Activated CD4-positive, alpha-beta T cell treated with anti-CD3 and anti-CD28 coated beads for 4 hours (primary cell): Measurements from ENCODE around the gene STX16.
"Not testable (repeated sequence)": the region's sequence is repeated elsewhere in the genome, so short reads cannot be mapped to it uniquely, and the experiment has no call there.

Experiments used
- DNase-seq, 2 donors: peaks; one replicate each; pipeline ENCODE4 v3.0.0-alpha.2; 2020

Gene STX16

DNA sequence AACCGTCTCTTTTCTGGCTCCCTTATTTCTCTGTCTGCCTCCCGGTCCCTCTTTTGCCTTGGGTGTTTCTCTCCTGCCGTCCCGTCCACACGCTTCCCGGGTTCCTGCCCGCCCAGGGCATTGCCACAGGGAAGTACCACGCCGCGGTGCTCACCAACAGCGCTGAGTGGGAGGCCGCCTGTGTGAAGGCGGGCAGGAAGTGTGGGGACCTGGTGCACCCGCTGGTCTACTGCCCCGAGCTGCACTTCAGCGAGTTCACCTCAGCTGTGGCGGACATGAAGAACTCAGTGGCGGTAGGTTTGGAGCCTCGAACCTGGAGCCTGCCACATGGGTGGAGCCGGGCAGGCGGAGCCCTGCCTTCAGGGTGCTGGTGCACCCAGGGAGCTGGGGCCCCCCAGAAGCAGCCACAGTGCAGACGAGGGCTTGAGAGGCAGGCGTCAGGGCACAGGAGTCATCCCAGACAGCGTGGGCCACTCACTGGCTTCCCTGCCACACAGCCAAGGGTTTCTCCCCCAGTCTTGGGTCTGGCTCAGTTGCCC, 62.8 kb downstream of the STX16 start:
- no peak for DNase-seq

DNA sequence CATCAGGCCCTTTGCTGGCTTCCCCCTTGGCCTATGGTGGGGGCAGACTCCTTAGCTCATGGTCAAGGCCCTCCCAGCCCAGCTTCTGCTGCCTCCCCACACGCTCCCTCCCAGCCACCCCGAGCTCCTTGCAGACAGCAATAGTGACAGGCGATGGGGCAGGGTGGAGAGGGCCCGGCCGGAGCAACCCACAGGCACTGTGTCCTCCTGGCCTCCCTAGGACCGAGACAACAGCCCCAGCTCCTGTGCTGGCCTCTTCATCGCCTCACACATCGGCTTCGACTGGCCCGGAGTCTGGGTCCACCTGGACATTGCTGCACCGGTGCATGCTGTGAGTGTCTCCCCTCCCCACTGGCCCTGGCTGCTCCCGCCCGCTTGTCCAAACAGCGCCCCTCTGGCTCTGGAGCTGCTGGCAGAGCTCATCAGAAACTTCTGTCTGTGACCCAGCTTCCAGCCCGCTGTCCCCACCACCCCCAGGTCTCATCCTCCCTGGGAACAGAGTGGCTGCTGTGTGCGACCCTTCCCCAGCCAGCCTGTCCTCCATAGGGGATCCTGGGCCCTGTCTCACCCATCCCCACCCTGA, 63.3 kb downstream of the STX16 start:
- no peak for DNase-seq

DNA sequence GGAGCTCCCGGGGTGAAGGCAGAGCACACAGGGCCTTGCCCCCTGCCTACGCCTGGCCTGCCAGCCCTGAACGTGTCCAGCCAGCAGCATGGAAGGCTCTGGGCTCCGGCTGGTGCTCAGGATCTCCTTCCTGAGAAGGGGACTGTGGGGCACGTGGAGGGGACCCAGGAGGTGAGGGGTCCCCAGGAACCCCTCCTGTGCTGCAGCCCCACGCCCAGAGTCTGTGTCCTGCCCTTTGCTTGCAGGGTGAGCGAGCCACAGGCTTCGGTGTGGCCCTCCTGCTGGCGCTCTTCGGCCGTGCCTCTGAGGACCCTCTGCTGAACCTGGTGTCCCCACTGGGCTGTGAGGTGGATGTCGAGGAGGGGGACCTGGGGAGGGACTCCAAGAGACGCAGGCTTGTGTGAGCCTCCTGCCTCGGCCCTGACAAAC, 63.9 kb downstream of the STX16 start:
- DNase-seq, result no peak

DNA sequence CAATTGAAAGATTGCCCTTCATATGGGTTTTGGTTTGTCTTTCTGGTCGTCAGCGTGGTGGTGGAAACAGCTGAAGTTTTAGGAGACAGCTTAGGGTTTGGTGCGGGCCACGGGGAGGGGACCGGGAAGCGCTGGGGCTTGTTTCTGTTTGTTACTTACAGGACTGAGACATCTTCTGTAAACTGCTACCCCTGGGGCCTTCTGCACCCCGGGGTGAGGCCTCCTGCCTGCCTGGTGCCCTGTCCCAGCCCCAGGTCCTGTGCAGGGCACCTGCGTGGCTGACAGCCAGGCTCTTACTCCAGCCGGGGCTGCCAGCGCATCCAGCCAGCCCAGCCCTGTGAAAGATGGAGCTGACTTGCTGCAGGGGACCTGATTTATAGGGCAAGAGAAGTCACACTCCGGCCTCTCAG, 64.3 kb downstream of the STX16 start:
- no peak for DNase-seq

DNA sequence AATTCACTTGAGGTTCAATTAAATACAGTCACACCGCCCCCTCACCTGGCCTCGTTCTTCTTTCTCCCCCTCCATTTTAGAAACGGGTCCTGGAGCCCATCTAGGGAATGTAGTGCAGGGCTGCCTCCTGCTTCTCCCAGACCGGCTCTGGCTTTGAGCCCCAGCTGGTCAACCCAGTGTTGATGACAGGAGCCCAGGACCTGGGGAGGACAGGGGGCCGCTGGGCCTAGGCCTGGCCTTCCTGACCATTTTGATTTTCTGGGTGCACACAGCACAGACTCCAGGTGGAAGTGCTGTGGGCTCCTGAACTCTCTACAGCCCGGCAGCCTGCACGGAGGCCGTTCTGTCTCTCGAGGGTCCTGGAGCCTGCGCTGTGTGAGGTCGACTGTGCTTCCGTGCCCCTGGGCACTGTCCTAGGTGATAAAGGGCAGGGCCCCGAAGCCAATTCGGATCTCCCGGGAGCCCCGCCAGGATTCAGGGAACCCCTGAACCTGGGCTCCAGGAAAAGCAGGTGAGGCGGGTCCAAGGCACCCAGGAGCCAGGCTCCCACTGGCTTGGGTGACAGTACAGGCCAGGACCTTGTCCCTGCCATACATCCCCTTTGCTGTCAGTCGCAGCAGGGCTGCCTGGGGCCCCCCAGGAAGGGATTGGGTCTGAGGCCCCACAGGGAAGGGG, 64.9 kb downstream of the STX16 start:
- no peak for DNase-seq

DNA sequence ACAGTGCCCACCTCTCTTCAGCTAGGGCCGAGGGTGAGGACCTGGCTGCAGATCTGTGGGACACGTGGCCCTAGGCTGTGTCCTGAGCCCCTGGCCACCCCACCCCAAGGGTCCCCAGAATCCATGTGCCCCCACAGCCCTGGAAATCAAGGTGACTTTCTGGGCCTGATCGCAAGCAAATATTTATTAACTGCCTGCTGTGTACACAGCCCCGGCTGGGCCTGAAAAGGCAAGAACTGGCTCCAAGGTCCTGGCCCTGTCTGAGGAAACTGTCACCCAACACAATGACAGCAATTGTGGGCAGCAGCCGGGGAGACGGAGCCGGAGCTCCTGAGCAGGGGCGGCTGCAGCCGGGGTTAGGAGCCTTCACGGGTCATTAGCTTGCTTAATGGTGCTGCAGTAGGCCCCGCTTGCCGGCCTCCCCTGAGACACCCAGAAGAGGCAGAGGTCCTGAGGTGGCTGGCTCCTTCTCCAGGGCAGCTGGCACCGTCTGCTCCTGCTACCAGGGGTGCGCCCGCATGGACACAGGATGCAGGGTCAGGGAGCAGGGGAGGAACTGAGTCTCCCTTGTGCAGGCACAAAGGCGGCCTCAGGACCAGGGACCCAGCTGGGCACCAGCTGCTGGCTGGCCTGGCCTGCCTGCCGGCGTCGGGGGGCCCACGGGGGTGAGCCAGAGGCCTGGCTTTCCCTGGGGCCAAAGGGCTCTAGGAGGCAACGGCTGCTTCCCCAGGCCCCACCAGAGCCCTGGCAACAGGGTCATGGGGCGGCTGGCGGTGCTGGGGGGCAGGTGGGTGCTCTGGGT, 65.6 kb downstream of the STX16 start:
- no peak for DNase-seq

DNA sequence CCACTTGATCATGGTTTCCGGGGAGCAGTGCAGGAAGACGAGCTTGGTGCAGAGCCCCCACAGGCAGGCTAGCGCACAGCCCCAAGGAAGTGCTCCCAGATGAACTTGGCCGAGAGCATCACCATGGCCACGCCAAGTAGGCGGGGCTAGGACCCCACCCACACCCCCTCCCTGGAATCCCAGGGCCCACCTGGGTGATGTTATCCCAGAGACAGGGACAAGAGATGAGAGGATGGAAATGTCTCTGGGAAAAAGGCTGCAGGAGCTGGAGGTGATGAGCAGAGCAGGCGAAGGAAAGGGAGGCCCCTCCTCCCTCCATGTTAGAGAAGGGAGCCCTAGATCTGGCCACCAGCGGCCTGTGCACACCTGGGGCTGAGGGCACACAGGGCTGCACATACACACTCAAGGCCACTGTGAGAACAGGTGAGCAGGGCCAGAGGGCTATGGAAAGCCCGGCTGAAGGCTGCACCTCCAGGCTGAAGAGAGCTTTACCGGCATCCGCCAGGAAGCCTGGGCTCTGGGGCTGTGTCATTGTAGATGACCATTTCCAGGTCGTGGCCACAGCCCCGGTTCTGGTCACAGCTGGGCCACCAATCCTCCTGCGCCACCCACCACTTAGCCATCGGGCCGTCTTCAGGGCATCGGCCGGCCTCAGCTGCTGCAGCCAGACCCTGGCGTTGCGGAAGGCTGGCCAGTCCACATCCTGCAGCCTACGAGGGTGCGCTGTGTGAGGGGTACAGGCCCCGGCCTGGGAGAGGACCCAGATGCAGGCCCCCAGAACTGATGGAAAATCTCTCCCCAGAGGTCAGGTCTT, 66.4 kb downstream of the STX16 start:
- DNase-seq, result no peak

DNA sequence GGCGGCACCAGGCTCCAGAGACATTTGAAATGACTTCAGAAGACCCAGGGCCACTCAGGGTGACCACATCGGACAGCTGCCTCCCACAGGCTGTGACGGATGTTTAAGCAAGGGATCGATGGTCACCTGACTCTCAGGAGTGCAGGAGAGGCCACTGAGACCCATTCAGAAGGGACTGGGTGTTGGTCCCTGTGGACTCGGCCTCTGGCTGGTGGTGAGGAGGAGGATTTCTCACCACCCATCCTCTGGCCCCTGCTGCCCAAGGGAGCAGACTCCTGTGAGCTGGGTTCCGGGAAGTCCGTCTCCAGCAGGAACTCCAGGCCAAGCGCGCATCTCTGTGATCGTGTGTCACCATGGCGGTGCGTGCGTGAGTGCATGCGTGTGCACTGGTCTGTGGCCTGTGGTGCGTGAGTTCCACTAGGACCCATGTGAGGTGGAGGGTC, 67.1 kb downstream of the STX16 start:
- DNase-seq, result no peak

DNA sequence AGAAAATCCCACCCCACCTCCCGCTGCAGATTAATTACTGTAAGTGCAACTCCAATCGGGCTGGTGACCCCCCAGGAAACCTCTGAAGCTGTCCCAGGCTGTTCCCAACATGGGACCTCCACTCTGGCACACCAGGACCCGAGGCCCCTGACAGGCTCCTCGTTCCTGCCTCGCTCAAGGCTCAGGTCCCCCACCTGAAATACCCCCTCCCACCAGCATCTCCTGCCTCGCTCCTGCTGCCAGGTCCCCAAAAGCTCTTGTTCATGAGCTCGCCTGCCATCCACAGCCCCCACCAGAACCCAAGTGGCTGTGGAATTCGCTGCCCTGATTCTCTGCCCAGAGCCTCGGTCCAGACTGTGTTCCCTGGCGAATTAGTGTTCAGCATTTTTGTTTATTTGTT, 67.6 kb downstream of the STX16 start:
- DNase-seq, result no peak

DNA sequence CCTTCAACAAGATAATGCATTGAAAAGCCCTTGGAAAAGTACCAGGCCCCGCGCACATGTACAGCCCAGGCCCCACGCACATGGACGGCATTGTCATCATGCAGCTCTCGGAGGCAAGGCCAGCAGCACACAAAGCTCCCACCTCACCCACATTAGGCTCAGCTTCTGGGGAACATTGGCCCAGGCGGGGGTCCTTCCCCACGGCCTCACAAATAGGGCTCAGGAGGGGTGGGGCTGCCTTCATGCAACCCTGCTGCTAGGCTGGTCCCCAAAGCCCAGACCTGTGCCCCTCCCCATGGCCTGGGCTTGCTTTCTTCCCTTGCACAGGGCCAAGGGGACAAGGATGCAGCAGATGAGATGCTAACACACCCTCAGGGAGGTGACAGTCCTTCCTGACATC, 68.2 kb downstream of the STX16 start:
- DNase-seq, result no peak

DNA sequence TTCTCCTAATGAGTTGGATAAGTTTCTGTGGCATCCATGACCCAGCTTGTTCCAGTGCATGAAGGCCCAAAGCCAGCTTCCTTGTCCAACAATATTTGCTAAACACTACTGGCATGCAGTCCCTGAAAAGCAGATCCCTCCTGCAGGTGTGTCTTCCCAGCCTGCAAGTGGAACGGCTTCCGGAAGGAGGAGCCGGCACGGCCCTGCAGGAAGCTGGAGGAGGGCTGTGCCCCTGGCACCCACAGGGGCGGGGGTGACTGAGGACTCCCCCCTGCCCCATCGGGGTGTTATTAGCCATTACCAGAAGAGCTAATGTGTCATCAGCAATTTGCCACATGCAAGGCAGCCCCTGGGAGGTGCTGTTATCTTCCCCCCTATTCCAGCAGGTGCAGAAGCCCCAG, 68.9 kb downstream of the STX16 start:
- DNase-seq, result no peak

DNA sequence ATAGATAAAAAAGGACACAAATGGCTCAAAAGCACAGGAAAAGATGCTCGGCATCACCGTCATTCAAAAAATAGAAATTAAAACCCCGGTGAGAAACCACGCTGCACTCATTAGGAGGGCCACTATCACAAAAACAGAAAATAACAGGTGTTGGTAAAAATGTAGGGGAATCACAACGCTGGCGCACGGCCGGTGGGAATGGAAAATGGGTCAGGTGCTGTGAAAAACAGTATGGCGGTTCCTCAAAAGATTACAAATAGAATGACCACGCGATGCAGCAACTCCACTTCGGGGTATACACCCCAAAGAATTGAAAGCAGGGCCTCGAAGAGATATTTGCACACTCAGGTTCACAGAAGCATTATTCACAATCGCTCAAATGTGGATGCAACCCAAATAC, 69.8 kb downstream of the STX16 start:
- DNase-seq, result no peak

DNA sequence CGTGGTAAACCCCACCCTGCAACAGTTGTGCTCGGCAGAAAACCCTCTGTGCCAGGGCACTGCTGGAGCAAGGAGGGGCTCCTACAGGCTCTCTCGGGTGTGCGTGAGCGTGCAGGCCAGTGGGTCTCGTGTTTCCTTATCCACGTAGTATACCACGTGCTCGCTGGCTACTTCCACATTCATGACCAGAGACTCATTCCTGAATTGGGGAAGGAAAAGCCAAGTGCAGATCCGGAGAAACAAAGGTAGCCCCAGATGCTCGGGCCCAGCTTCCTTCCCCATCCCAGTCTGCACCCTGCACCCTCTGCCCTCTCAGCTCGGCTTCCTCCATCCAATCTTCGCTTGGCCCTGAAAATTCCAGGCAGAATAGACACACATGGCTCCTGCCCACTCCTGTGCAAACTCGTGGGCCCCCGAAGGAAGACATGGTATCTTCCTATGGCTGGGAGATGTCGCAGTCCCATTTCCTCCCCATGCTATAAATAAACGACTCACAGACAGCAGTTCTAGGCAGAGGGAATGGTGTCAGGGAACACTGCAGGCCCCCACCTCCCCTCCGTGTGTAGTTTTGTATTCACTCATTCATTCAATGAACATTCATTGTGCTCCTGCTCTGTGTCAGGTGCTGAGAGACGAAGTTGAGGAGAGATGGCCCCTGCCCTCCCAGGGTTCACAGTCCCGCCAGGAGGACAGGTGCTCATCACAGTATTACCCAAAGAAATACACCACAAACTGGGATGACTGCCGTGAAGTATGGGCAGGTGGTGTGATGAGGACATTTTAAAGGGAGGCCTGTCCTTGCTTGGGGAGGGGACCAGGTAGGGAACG, 71.1 kb downstream of the STX16 start:
- no peak for DNase-seq

DNA sequence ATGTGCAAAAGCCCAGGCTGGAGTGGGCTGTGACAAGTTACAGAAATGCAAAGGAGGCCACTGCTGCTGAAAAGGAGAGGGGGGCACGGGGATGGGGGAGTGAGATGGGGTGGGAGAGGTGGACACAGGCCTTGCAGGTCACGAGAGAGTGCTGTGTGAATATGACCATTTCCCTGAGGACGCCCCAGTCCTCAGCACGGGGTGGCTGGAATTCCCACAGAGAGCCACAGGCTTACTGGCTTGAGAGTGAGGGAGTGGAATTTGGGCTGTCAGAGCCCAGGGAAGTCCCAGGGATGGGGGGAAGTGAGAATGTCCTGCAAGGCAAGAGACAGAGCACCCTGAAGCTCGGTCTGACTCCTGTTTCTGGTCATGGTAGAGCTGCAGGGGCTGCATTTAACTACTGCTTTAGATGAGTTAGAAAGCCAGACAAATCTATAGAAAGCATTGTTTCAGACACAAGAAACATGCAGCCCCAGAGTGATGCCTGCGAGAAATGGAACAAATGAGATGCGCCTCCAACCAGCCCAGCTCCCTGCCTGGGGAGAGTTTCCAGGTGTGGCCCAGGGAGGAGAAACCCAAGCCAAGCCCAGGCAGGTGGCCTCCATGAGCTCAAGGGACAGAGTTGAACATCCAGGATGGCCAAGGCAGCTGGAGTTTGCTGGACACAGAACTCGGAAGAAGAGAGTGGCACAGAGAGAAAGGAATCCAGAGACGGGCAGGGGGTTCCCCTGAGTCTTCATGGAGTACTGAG, 72.0 kb downstream of the STX16 start:
- DNase-seq, result no peak

DNA sequence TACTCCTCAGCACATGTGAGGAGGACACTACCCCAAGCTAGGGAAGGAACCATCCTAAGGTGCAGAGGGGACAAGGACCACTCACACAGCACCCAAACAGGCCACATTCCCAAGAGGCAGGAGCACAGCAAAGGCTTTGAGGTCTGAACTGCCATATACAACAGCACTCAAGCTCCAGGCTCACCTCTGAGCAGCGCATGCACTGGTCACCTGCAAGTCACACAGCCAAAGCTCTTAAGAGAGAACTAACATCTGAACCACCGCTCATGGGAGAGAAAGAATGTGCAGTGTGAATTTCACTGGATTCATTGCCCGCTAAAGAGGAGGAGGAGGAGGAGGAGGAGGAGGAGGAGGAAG, 72.5 kb downstream of the STX16 start:
- no peak for DNase-seq

DNA sequence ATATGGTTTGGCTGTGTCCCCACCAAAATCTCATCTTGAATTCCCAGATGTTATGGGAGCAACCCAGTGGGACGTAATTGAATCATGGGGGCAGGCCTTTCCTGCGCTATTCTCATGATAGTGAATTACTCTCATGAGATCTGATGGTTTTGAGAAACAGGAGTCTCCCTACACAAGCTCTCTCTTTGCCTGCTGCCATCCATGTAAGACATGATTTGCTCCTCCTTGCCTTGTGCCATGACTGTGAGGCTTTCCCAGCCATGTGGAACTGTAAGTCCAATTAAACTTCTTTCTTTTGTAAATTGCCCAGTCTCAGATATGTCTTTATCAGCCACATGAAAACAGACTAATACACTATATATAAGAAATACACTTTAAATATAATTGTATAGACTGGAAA, 75.1 kb downstream of the STX16 start:
- DNase-seq, result not testable (repeated sequence)
